Gastroesophageal sphincter (tissue), 3 donors: ENCODE data around the gene C20orf202.

Source experiments
- CTCF ChIP-seq, 4 experiments: fragments of 200-600 bp in 2 of 4; fragments of 450-650 bp in 2 of 4; sonication (generic) in 1 of 4; IDR thresholded peaks; one replicate each; pipeline ENCODE4 v1.5.1; 2017 to 2019; ENCODE audit warnings: antibody characterized with exemption in 4 of 4, mild to moderate bottlenecking in 2 of 4, moderate library complexity in 2 of 4
- POLR2AphosphoS5 ChIP-seq: sonication (generic); formaldehyde crosslinking; IDR thresholded peaks from one replicate; pipeline ENCODE4 v1.6.1; 2017; ENCODE audit warnings: antibody characterized with exemption

GRCh38 chr20:1204576-1204975, 1.3 kb downstream of the C20orf202 start:
- TF ChIP-seq CTCF (IDR thresholded peaks at IDR 0.05) (no peak), POLR2AphosphoS5 (no peak)
